AG09309 (cell line): Measurements from ENCODE around the gene PUS7.

Experiments
- DNase-seq: peaks from one replicate; pipeline ENCODE4 v3.0.0-alpha.2; 2010; ENCODE audit warnings: low read depth
- H3K4me3 ChIP-seq: 2 replicates; pipeline ENCODE4 v1.5.1; 2011; ENCODE audit warnings: mild to moderate bottlenecking, low read depth, low read length, moderate library complexity; ENCODE audit not compliant: control insufficient read depth
- TF ChIP-seq, protein P1 (sequence below): IDR thresholded peaks from 2 replicates; pipeline ENCODE4 v1.5.1; 2011; ENCODE audit warnings: mild to moderate bottlenecking, low read depth, low read length, inconsistent platforms; ENCODE audit not compliant: insufficient read depth, control insufficient read depth; ENCODE audit errors: missing control alignments

Gene PUS7

DNA sequence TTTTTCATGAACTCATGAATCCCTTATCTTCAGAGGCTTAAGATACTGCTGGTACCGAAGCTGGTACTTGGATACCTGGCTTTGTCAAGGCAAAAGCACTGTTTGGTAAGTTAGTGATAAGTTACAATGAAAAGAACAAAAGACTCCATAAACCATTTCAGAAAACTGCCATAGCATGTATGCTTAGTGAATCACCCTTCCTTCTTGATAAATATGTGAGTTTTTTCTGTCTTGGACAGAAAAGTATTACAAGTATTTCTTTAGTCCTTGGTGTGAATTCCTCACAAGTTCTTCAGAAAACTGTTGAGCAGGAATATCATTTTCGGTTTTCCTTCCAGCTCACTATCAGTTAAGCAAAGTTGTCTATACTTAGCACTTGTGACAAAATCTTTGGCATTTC lies 25.6 kb downstream of the PUS7 start:
- H3K4me3 ChIP-seq: no peak overlapping the region
- TF ChIP-seq, protein P1, sequence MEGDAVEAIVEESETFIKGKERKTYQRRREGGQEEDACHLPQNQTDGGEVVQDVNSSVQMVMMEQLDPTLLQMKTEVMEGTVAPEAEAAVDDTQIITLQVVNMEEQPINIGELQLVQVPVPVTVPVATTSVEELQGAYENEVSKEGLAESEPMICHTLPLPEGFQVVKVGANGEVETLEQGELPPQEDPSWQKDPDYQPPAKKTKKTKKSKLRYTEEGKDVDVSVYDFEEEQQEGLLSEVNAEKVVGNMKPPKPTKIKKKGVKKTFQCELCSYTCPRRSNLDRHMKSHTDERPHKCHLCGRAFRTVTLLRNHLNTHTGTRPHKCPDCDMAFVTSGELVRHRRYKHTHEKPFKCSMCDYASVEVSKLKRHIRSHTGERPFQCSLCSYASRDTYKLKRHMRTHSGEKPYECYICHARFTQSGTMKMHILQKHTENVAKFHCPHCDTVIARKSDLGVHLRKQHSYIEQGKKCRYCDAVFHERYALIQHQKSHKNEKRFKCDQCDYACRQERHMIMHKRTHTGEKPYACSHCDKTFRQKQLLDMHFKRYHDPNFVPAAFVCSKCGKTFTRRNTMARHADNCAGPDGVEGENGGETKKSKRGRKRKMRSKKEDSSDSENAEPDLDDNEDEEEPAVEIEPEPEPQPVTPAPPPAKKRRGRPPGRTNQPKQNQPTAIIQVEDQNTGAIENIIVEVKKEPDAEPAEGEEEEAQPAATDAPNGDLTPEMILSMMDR: no peak
- no peak for DNase-seq

DNA sequence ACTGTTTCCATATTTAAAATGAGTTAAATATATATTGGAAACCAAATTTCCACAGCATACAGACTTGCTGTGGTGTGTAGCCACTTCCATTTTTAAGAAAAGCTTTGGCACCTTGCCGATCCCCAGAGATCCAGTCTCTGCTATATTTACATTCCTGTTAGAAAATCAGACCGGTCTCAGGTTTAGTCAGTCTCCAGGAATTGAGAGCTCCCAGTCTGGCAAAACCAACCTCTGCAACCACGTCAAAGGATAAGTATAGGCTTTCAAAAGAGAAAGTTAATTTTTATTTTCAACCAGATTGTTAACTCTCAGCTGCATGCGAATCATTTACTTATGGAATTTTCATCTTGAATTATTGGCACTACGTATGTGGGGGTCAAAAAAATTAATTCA lies 28.2 kb downstream of the PUS7 start:
- peak; percentile 85 for DNase-seq

DNA sequence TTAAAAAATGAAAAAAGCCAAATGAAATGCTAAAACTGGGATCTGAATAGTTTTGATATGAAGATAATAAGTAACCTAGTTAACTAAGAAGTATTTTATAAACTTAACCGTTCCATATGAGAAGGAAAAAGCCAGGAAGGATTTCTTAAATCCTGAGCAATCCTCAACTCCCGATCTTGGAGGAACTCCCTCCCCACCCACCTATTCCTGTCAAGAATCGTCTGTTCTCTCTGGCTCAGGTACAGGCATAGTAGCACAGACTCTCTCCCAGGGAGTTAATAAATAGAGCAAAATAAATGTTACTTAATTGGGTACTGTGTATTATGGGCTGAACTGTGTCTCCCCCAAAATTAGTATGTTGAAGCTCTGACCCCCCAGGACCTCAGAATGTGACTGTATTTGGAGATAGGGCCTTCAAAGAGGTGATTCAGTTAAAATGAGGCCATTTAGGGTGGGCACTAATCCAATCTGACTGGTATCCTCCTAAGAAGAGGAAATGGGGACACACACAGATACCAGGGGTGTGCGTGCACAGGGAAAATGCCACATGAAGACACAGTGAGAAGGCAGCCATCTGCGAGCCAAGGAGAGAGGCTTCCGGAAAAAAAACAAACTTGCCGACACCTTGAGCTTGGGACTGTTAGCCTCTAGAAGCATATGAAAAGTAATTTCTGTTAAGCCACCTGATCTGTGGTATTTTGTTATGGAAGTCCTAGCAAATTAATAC lies 28.7 kb downstream of the PUS7 start:
- TF ChIP-seq, protein P1: no peak
- no peak for DNase-seq
- H3K4me3 ChIP-seq: no peak overlapping the region

More for the DNA sequence above, 28.2 kb downstream of the PUS7 start:
- H3K4me3 ChIP-seq: no peak overlapping the region
- TF ChIP-seq, protein P1: no peak

DNA sequence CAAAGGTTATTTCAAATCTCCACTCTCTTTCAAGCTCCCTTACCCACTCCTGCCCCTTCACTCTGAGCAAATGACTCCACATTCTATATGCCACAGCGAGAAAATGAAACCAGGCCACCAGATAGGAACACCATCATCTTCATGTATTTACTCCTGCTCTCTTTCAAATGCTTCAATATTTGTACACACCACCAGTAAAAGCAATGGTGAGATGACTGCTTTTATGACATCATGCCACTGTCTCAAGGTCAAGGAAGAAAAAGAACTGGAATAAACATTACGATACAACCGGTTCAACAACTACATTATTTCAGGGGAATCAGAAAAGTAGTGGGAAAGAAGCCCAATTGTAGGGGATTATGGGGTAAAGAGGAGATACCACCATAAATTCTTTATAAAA lies 32.7 kb downstream of the PUS7 start:
- TF ChIP-seq, protein P1: no peak

DNA sequence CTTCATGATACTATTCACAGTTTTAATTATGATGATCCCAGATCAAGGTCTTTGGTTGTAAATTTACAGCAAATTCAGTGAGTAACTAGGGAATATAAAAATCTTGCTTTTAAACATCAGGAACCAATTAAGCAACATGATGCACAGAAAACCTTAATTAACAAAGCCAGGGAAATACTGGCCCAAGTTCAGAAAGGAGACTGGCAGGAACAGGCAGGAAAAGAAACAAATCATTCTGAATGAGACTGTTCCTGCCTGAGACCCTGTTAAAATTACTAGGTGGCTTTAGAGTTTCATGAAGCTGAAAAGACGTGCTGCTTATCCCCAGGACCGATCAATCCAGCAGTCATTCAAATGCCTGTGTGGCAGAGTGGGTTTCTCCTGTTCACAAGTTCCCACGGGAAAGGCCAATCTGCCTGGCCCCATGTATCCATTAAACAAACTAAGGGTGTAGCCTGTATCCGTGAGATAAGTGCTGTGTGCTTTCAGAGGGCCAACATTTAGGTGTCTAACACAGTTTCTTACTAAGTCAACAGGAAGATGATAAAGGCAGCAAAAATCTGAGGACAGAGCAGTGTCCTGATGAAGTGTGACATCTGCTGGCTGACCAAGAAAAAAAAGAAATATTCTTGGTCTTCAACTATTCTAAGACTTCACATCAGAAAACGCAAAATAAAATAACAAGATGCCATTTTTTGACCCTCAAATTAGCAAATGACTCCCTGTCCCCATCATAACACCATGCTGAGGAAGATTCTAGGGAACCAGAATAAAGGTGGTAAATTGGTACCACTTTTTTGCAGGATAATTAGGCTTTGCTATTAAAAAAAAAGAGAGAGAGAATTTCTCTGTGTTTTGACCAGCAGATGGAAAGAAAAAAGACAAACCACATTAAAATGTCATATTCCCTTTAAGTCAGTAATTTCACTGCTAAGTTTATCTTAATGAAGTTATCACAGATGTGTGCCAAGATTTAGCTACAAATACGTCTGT lies 34.2 kb downstream of the PUS7 start:
- no peak overlapping the region for H3K4me3 ChIP-seq
- TF ChIP-seq, protein P1: peak; percentile 53
- DNase-seq: peak; percentile 73

More for the DNA sequence above, 32.7 kb downstream of the PUS7 start:
- no peak overlapping the region for H3K4me3 ChIP-seq
- DNase-seq: no peak

DNA sequence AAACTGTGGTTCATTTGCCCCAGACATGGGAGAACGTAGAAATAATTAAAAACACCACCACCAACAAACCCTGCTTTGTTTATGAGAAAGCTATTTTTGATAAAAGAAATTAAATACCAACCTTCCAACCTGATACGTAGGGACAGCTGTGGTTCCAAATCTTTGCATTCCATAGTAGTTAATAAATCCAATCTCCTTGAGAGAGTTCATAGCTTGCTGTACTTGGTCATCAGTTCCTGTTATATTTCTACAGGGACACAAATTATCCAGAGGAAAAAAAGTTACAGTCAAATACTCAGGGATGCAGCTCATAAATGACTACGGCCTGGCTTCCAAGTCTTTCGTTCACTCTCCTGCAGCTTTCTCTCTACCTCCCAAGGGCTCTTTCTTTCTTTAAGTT lies 41.1 kb downstream of the PUS7 start:
- TF ChIP-seq, protein P1: no peak
- no peak for DNase-seq
- no peak overlapping the region for H3K4me3 ChIP-seq
